ENCODE results near the gene IFITM5. TPM values are rescaled to one million over a fixed set of nuclear protein-coding genes. Genes with fewer than 3 reads are reported as not detected.

Gene IFITM5
- total and polyA plus RNA-seq, 4 donors = not detected

DNA sequence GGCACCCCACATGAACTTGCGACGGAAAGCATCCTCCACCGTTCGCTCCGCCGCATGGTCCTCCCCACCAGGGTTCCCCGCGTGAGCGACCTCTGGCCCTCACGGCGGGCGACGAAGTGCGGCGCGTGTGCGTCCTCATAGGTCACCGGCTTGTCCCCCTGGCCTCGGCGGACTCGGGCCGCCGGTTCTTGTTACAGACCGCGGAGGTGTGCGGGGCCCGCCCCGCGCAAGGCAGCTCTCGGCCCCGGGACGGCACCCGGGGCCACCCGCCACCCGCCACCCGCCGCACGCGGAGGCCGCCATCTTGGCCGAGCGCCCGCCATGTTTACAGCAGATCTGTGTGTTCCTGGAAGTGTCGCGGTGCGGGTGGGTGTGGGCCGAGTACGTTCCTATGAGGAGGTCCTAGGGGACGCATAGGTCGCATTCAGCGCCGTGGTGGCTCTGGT lies 4.8 kb upstream of the IFITM5 start:
- WGBS, 2 donors = 77 to 89% methylated on average over 36 to 52 of the region's 52 CpGs
- Histone ChIP-seq H3K27ac (ENCODE audit: low read depth in 1 of 2, low read length in 1 of 2) (no peak overlapping the region), H3K27me3 (ENCODE audit: control insufficient read depth in 3 of 3, insufficient read depth in 3 of 3, low read length in 2 of 3) (peaks cover 0 to 8% (median 6%) of the 10 kb centered on the region in 3 donors), H3K9me3 (ENCODE audit: control insufficient read depth in 4 of 4, insufficient read depth in 3 of 4, low read length in 3 of 4) (no peaks in the 10 kb centered on the region), H3K36me3 (ENCODE audit: control insufficient read depth in 4 of 4, insufficient read depth in 4 of 4, low read length in 4 of 4) (no peaks in the 10 kb centered on the region), H3K4me3 (no peak overlapping the region), H3K9ac (ENCODE audit: insufficient read depth in 1 of 2, low read length in 2 of 2) (no peak overlapping the region), H3K4me1 (ENCODE audit: control insufficient read depth in 5 of 5, insufficient read depth in 5 of 5, low read length in 5 of 5) (peaks cover 0 to 16% (median 4%) of the 10 kb centered on the region in 5 donors)
- DNase-seq = no peak
- ATAC-seq (ENCODE audit: insufficient read depth, low FRiP score) = no peak
- TF ChIP-seq, protein P1, sequence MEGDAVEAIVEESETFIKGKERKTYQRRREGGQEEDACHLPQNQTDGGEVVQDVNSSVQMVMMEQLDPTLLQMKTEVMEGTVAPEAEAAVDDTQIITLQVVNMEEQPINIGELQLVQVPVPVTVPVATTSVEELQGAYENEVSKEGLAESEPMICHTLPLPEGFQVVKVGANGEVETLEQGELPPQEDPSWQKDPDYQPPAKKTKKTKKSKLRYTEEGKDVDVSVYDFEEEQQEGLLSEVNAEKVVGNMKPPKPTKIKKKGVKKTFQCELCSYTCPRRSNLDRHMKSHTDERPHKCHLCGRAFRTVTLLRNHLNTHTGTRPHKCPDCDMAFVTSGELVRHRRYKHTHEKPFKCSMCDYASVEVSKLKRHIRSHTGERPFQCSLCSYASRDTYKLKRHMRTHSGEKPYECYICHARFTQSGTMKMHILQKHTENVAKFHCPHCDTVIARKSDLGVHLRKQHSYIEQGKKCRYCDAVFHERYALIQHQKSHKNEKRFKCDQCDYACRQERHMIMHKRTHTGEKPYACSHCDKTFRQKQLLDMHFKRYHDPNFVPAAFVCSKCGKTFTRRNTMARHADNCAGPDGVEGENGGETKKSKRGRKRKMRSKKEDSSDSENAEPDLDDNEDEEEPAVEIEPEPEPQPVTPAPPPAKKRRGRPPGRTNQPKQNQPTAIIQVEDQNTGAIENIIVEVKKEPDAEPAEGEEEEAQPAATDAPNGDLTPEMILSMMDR (IDR thresholded peaks at IDR 0.05; ENCODE audit: control extremely low read depth, extremely low read depth) = no peak

DNA sequence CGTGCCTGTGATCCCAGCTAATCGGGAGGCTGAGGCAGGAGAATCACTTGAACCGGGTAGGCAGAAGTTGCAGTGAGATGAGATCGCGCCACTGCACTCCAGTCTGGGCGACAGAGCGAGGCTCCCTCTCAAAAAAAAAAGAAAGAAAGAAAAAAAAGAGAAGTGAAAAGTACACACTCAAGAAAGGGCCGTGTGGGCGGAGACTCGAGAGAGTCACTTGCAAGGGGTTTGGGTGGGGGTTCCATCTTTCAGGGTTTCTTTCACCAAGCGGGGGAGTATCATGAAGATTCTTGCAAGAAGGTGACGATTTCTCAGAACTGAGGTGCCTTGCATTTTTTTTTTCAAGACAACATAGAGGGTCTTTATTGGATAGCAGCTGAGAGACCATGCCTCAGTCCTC lies 4.0 kb upstream of the IFITM5 start:
- Histone ChIP-seq H3K27ac (ENCODE audit: low read depth in 1 of 2, low read length in 1 of 2) (no peak overlapping the region), H3K9me3 (ENCODE audit: control insufficient read depth in 4 of 4, insufficient read depth in 3 of 4, low read length in 3 of 4) (no peaks in the 10 kb centered on the region), H3K4me3 (no peak overlapping the region), H3K36me3 (ENCODE audit: control insufficient read depth in 4 of 4, insufficient read depth in 4 of 4, low read length in 4 of 4) (no peaks in the 10 kb centered on the region), H3K9ac (ENCODE audit: insufficient read depth in 1 of 2, low read length in 2 of 2) (no peak overlapping the region), H3K4me1 (ENCODE audit: control insufficient read depth in 5 of 5, insufficient read depth in 5 of 5, low read length in 5 of 5) (peaks cover 0 to 14% (median 2%) of the 10 kb centered on the region in 5 donors), H3K27me3 (ENCODE audit: control insufficient read depth in 3 of 3, insufficient read depth in 3 of 3, low read length in 2 of 3) (peaks cover 0 to 8% (median 6%) of the 10 kb centered on the region in 3 donors)
- ATAC-seq (ENCODE audit: insufficient read depth, low FRiP score) (no peak), DNase-seq (no peak)
- TF ChIP-seq, protein P1 (IDR thresholded peaks at IDR 0.05; ENCODE audit: control extremely low read depth, extremely low read depth) = no peak
- 68 to 79% methylated on average over 12 of the region's 12 CpGs for WGBS, 2 donors

DNA sequence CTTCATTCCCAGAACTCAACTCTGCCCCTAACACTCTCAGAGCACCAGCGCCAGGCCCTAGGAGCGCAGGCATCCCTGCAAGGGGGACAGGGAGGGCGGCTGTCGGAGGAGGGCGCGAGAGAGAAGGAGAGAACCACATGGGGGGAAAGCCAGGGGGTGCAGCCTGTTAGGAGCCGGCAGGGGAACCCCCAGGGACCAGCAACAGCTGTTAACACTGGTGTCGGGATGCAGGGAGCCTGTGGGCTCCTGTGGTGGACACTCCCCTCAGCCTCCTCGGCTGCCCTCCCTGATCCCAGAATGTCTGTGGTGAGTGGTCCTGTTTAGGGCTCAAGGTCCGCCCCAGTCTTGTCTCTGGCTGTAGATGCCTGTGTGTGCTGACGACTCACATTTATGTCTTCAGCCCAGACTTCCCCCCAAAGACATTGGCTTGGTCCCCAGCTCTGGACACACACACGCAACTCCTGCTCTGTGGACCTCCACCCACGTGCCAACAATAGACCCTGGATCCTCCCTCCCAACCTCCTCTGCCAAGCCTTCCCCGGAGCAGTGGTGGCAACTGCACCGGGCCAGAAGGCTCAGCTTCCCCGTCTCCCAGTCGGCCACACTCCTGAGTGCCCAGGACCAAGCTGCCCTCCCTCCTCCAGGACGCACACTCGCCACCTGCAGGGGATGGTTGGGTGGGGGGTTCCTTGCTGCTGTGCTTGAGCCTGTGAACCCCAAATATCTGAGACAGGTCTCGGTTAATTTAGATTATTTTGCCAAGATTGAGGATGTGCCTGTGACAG lies 817 bp upstream of the IFITM5 start:
- WGBS, 2 donors = 15 to 38% methylated on average over 20 of the region's 20 CpGs
- ATAC-seq (ENCODE audit: insufficient read depth, low FRiP score) = no peak
- Histone ChIP-seq H3K4me3 (no peak overlapping the region), H3K9me3 (ENCODE audit: control insufficient read depth in 4 of 4, insufficient read depth in 3 of 4, low read length in 3 of 4) (no peaks in the 10 kb centered on the region), H3K9ac (ENCODE audit: insufficient read depth in 1 of 2, low read length in 2 of 2) (no peak overlapping the region), H3K27me3 (ENCODE audit: control insufficient read depth in 3 of 3, insufficient read depth in 3 of 3, low read length in 2 of 3) (peaks cover 0 to 8% (median 6%) of the 10 kb centered on the region in 3 donors), H3K27ac (ENCODE audit: low read depth in 1 of 2, low read length in 1 of 2) (no peak overlapping the region), H3K36me3 (ENCODE audit: control insufficient read depth in 4 of 4, insufficient read depth in 4 of 4, low read length in 4 of 4) (no peaks in the 10 kb centered on the region), H3K4me1 (ENCODE audit: control insufficient read depth in 5 of 5, insufficient read depth in 5 of 5, low read length in 5 of 5) (peaks cover 0 to 4% (median 0%) of the 10 kb centered on the region in 5 donors)
- DNase-seq = peak in 1 of 3 donors; percentile 82
- TF ChIP-seq, protein P1 (IDR thresholded peaks at IDR 0.05; ENCODE audit: control extremely low read depth, extremely low read depth) = no peak

All from lung (tissue), 12 donors.